Mesenchymal stem cell (in vitro differentiated cells and primary cell): ENCODE data around the gene PLEKHG2.

ENCODE experiments used
- DNase-seq: peaks from one replicate; pipeline ENCODE4 v3.0.0-alpha.2; 2013
- H2AFZ ChIP-seq: one replicate; pipeline ENCODE4 v1.6.1; 2013; ENCODE audit warnings: low read depth, mild to moderate bottlenecking, control low read depth, inconsistent platforms, low read length, moderate library complexity
- H2AK5ac ChIP-seq: 2 replicates; pipeline ENCODE4 v1.6.1; 2013; ENCODE audit warnings: low read length, moderate library complexity, mild to moderate bottlenecking, inconsistent platforms; ENCODE audit not compliant: severe bottlenecking
- H2BK120ac ChIP-seq: one replicate; pipeline ENCODE4 v1.6.1; 2013; ENCODE audit warnings: low read depth, mild to moderate bottlenecking, inconsistent platforms, low read length, moderate library complexity
- H2BK12ac ChIP-seq, 2 experiments: one replicate each; pipeline ENCODE4 v1.6.1; 2013; ENCODE audit warnings: inconsistent platforms in 2 of 2, low read length in 2 of 2, mild to moderate bottlenecking in 2 of 2, moderate library complexity in 2 of 2, control low read depth in 1 of 2
- H2BK15ac ChIP-seq: one replicate; pipeline ENCODE4 v1.6.1; 2013; ENCODE audit warnings: mild to moderate bottlenecking, low read depth, inconsistent platforms; ENCODE audit not compliant: poor library complexity, severe bottlenecking
- H2BK5ac ChIP-seq: 2 replicates; pipeline ENCODE4 v1.6.1; 2013; ENCODE audit warnings: low read depth, mild to moderate bottlenecking, low read length, control low read depth, inconsistent platforms; ENCODE audit not compliant: poor library complexity, severe bottlenecking
- H3K14ac ChIP-seq, 2 experiments: one replicate each; pipeline ENCODE4 v1.6.1; 2013; ENCODE audit warnings: inconsistent platforms in 2 of 2, low read length in 2 of 2, control low read depth in 1 of 2, mild to moderate bottlenecking in 1 of 2, moderate library complexity in 1 of 2
- H3K18ac ChIP-seq, 2 experiments: one replicate each; pipeline ENCODE4 v1.6.1; 2013; ENCODE audit warnings: inconsistent platforms in 2 of 2, low read length in 2 of 2, control low read depth in 1 of 2, low read depth in 1 of 2, mild to moderate bottlenecking in 1 of 2
- H3K23ac ChIP-seq, 2 experiments: one replicate each; pipeline ENCODE4 v1.6.1; 2013; ENCODE audit warnings: inconsistent platforms in 2 of 2, low read length in 2 of 2, mild to moderate bottlenecking in 2 of 2, moderate library complexity in 2 of 2, control low read depth in 1 of 2
- H3K27ac ChIP-seq: 2 replicates; pipeline ENCODE4 v1.5.1; 2013; ENCODE audit warnings: mild to moderate bottlenecking, moderate library complexity, low read length, control low read depth, inconsistent platforms; ENCODE audit not compliant: poor library complexity, severe bottlenecking
- H3K27me3 ChIP-seq, 2 experiments: 2 replicates each; pipeline versions ENCODE4 v1.6.1 to v1.7.0; 2013; ENCODE audit warnings: low read length in 2 of 2, mild to moderate bottlenecking in 2 of 2, moderate library complexity in 2 of 2, control low read depth in 1 of 2, inconsistent platforms in 1 of 2; ENCODE audit not compliant: control insufficient read depth in 1 of 2, insufficient read depth in 1 of 2
- H3K36me3 ChIP-seq, 2 experiments: 2 replicates each; pipeline versions ENCODE4 v1.6.1 to v1.7.0; 2013; ENCODE audit warnings: low read length in 2 of 2, control low read depth in 1 of 2, inconsistent platforms in 1 of 2, low read depth in 1 of 2, mild to moderate bottlenecking in 1 of 2; ENCODE audit not compliant: insufficient read depth in 2 of 2, control insufficient read depth in 1 of 2
- H3K4ac ChIP-seq, 2 experiments: one replicate each; pipeline ENCODE4 v1.6.1; 2013; ENCODE audit warnings: inconsistent platforms in 2 of 2, low read length in 2 of 2, mild to moderate bottlenecking in 2 of 2, moderate library complexity in 2 of 2, control low read depth in 1 of 2, low read depth in 1 of 2
- H3K4me1 ChIP-seq: 2 replicates; pipeline ENCODE4 v1.6.1; 2013; ENCODE audit warnings: low read depth, low read length, control low read depth; ENCODE audit not compliant: control insufficient read depth, insufficient read depth
- H3K4me2 ChIP-seq: 2 replicates; pipeline ENCODE4 v1.6.1; 2013; ENCODE audit warnings: low read length, mild to moderate bottlenecking, inconsistent platforms; ENCODE audit not compliant: poor library complexity, severe bottlenecking
- H3K4me3 ChIP-seq, 2 experiments: 2 replicates each; pipeline versions ENCODE4 v1.5.1 to v1.7.0; 2013; ENCODE audit warnings: low read length in 2 of 2, mild to moderate bottlenecking in 2 of 2, control low read depth in 1 of 2, low read depth in 1 of 2; ENCODE audit not compliant: insufficient read depth in 1 of 2
- H3K79me1 ChIP-seq: replicated peaks from 2 replicates; pipeline ENCODE4 v1.6.1; 2013; ENCODE audit warnings: mild to moderate bottlenecking, control low read depth, low read length, inconsistent platforms; ENCODE audit not compliant: poor library complexity, severe bottlenecking
- H3K9ac ChIP-seq: 2 replicates; pipeline ENCODE4 v1.7.0; 2013; ENCODE audit warnings: mild to moderate bottlenecking, low read length, moderate library complexity
- H3K9me3 ChIP-seq: 2 replicates; pipeline ENCODE4 v1.7.0; 2013; ENCODE audit warnings: mild to moderate bottlenecking, low read length; ENCODE audit not compliant: control insufficient read depth
- H4K8ac ChIP-seq: one replicate; pipeline ENCODE4 v1.6.1; 2013; ENCODE audit warnings: inconsistent platforms, mild to moderate bottlenecking, low read length, moderate library complexity
- H4K91ac ChIP-seq: one replicate; pipeline ENCODE4 v1.6.1; 2013; ENCODE audit warnings: mild to moderate bottlenecking, low read length, inconsistent platforms
- WGBS: methylation state at CpG from one replicate; pipeline ENCODE4 v1.1.7; 2013; ENCODE audit warnings: mixed read lengths; 5-methylcytosine and 5-hydroxymethylcytosine counted together

The PLEKHG2 gene

GRCh38 chr19:39406656-39407409 lies 5.6 kb upstream of the PLEKHG2 start, which contains the start of gene ZFP36:
Gene ZFP36 (plus strand): TSS chr19:39406847. CDS start chr19:39406905, 58 bp downstream.
- peaks cover 48% of the 10 kb centered on the region for H3K4me1 ChIP-seq
- H2BK12ac ChIP-seq, result peak within 1 kb of the TSS; percentile 91 to 96
- peak within 1 kb of the TSS; percentile 61 for H2AK5ac ChIP-seq
- no peaks in the 10 kb centered on the region for H3K27me3 ChIP-seq
- peaks cover 13 to 15% of the 10 kb centered on the region in 2 experiments for H3K36me3 ChIP-seq
- H3K4me2 ChIP-seq, result peak within 1 kb of the TSS; percentile 60
- no peaks in the 10 kb centered on the region for H3K79me1 ChIP-seq
- peak; percentile 97 for DNase-seq
- WGBS, result under 1% methylated on average over 52 of the region's 56 CpGs
- H4K91ac ChIP-seq, result peak within 1 kb of the TSS; percentile 91
- peak within 1 kb of the TSS; percentile 71 for H2BK120ac ChIP-seq
- H2BK15ac ChIP-seq, result peak within 1 kb of the TSS; percentile 92
- peak within 1 kb of the TSS; percentile 94 to 97 for H3K18ac ChIP-seq
- H3K4me3 ChIP-seq, result peak within 1 kb of the TSS; percentile 88 to 95
- peak within 1 kb of the TSS; percentile 89 to 94 for H3K4ac ChIP-seq
- peak within 1 kb of the TSS; percentile 85 for H2BK5ac ChIP-seq
- no peaks in the 10 kb centered on the region for H3K9me3 ChIP-seq
- peak within 1 kb of the TSS; percentile 85 for H4K8ac ChIP-seq
- peak within 1 kb of the TSS; percentile 98 for H3K9ac ChIP-seq
- peak within 1 kb of the TSS; percentile 92 for H3K27ac ChIP-seq
- no peak within 1 kb of the TSS for H2AFZ ChIP-seq
- peak within 1 kb of the TSS in 1 of 2 experiments; percentile 97 for H3K14ac ChIP-seq
- peak within 1 kb of the TSS in 1 of 2 experiments; percentile 91 for H3K23ac ChIP-seq

DNA sequence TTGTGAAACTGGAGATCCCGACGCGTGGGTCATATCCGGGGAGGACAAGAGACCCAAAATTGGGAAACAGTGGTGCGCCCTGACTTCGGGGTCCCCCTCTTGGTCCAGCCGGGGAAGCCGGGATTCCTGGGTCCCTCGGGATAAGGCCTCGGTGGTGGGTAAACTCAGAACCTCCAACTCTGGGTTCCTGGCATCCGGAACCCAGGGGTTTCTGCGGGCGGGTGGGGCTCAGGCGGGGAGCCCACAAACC lies 5.1 kb upstream of the PLEKHG2 start:
- no peaks in the 10 kb centered on the region for H3K9me3 ChIP-seq
- peak overlapping the region; percentile 92 for H3K27ac ChIP-seq
- H3K4me2 ChIP-seq, result peak overlapping the region; percentile 60
- peak overlapping the region in 1 of 2 experiments; percentile 94 for H3K4ac ChIP-seq
- peak overlapping the region; percentile 30 for H2BK15ac ChIP-seq
- no peak overlapping the region for H4K91ac ChIP-seq
- H3K23ac ChIP-seq, result no peak overlapping the region
- H3K36me3 ChIP-seq, result peaks cover 13 to 15% of the 10 kb centered on the region in 2 experiments
- H3K4me1 ChIP-seq, result peaks cover 43% of the 10 kb centered on the region
- peak overlapping the region; percentile 98 for H3K9ac ChIP-seq
- DNase-seq, result no peak
- H3K14ac ChIP-seq, result no peak overlapping the region
- no peak overlapping the region for H2AK5ac ChIP-seq
- H3K4me3 ChIP-seq, result peak overlapping the region; percentile 88 to 95
- no peak overlapping the region for H4K8ac ChIP-seq
- no peak overlapping the region for H2BK12ac ChIP-seq
- peak overlapping the region; percentile 71 for H2BK120ac ChIP-seq
- H3K18ac ChIP-seq, result peak overlapping the region; percentile 94 to 97
- H3K79me1 ChIP-seq, result no peaks in the 10 kb centered on the region
- no peaks in the 10 kb centered on the region for H3K27me3 ChIP-seq
- WGBS, result 6% methylated on average over 14 of the region's 14 CpGs
- no peak overlapping the region for H2BK5ac ChIP-seq
- H2AFZ ChIP-seq, result no peak overlapping the region

DNA sequence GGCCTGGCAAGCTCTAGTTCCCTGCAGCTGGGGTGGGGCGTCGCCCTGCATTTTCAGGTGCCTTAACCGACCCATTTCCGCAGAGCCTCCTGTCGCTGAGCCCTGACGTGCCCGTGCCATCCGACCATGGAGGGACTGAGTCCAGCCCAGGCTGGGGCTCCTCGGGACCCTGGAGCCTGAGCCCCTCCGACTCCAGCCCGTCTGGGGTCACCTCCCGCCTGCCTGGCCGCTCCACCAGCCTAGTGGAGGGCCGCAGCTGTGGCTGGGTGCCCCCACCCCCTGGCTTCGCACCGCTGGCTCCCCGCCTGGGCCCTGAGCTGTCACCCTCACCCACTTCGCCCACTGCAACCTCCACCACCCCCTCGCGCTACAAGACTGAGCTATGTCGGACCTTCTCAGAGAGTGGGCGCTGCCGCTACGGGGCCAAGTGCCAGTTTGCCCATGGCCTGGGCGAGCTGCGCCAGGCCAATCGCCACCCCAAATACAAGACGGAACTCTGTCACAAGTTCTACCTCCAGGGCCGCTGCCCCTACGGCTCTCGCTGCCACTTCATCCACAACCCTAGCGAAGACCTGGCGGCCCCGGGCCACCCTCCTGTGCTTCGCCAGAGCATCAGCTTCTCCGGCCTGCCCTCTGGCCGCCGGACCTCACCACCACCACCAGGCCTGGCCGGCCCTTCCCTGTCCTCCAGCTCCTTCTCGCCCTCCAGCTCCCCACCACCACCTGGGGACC lies 4.6 kb upstream of the PLEKHG2 start:
- peak; percentile 57 for DNase-seq
- Histone ChIP-seq H2BK5ac (no peak overlapping the region), H3K14ac (peak overlapping the region in 1 of 2 experiments; percentile 45), H3K4me3 (peak overlapping the region; percentile 88 to 95), H3K23ac (no peak overlapping the region), H3K4me2 (peak overlapping the region; percentile 60), H3K9me3 (no peaks in the 10 kb centered on the region), H3K18ac (peak overlapping the region in 1 of 2 experiments; percentile 40), H3K27me3 (no peaks in the 10 kb centered on the region), H3K36me3 (peaks cover 13 to 15% of the 10 kb centered on the region in 2 experiments), H4K8ac (no peak overlapping the region), H3K9ac (peak overlapping the region; percentile 98), H3K4me1 (peaks cover 39% of the 10 kb centered on the region), H2BK15ac (peak overlapping the region; percentile 12), H2AK5ac (no peak overlapping the region), H2BK12ac (no peak overlapping the region), H2AFZ (no peak overlapping the region), H2BK120ac (peak overlapping the region; percentile 71), H4K91ac (peak overlapping the region; percentile 53), H3K4ac (no peak overlapping the region), H3K27ac (peak overlapping the region; percentile 92), H3K79me1 (no peaks in the 10 kb centered on the region)
- 55% methylated on average over 40 of the region's 40 CpGs for WGBS
